Sciatic nerve (tissue), 2 donors: ENCODE data around the gene PHYH. TPM values are rescaled to one million over a fixed set of nuclear protein-coding genes. Genes with fewer than 3 reads are reported as not detected.
"Not testable (repeated sequence)": the region's sequence is repeated elsewhere in the genome, so short reads cannot be mapped to it uniquely, and the experiment has no call there.

Source experiments
- ATAC-seq: fragments of 200-7000 bp; cut with Tn5 transposase; one replicate; pipeline ENCODE4 v1.9.1; 2020; ENCODE audit warnings: mild to moderate bottlenecking, moderate library complexity
- DNase-seq: peaks from one replicate; pipeline ENCODE4 v3.0.0-alpha.2; 2020; ENCODE audit warnings: low spot score
- intact Hi-C: fragments of 100-400 bp; cut with DNase I; formaldehyde crosslinking; loops from one replicate; pipeline ENCODE4 v1.14.2; 2022
- total RNA-seq: library from RNA; stranded (reverse); fragmentation: NEBNext Ultra II Directional; extraction: Animal tissue kit (Norgen Biotek cat#: 25700); gene quantifications from one replicate; pipeline ENCODE4 v1.2.1, GENCODE V29; 2021
- donor health status: DM: no; HTN: no; CAD: no.
- donor health status: DM: no; HTN: no; CAD: no.

The PHYH gene
- 21.7 TPM for total RNA-seq

DNA sequence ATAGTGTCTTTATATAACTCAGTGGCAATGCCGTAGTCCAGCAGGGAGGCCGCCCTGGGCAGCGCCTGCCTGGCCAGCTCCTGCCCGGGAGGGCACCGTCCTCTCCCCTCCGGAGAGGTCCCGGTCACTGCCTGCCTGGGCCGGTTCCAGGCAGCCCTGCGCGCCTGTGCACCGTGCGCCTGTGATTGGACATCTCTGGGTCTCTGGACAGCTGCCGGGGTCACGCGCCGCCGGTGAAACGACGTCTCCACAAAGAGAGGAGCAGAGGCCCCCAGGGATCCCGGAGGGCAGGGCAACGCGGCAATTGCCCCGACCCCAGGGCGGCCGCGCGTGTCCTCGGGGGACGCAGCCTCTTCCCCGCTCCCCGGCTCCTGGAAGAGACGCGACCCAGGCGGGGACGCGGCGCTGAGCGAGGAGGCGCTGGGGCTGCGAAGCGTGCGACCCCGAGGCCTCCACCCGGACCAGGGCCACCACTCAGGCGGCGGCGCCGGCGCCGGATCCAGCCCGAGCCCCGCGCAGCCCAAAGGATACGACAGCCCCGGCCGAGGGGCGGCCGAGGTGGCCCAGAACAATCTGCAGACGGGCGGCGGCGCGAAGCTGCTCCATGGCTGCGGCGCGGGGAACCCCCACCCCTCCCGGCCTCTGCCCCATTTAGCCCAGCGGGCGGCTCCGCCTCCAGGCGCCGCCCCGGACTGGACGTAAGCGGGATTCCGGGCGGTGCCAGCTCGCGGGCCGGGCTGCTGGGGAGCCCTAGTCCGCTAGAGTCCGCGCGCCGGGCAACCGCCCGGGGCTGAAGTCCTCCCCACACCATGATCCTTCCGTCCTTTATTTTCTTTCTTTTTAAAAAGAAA lies at the start of gene PHYH:
Gene PHYH, minus strand, starts transcription at position 628 of the 851 bp plus-strand sequence. Its CDS starts 22 bp downstream, at position 606.
- peak; percentile 94 for DNase-seq

DNA sequence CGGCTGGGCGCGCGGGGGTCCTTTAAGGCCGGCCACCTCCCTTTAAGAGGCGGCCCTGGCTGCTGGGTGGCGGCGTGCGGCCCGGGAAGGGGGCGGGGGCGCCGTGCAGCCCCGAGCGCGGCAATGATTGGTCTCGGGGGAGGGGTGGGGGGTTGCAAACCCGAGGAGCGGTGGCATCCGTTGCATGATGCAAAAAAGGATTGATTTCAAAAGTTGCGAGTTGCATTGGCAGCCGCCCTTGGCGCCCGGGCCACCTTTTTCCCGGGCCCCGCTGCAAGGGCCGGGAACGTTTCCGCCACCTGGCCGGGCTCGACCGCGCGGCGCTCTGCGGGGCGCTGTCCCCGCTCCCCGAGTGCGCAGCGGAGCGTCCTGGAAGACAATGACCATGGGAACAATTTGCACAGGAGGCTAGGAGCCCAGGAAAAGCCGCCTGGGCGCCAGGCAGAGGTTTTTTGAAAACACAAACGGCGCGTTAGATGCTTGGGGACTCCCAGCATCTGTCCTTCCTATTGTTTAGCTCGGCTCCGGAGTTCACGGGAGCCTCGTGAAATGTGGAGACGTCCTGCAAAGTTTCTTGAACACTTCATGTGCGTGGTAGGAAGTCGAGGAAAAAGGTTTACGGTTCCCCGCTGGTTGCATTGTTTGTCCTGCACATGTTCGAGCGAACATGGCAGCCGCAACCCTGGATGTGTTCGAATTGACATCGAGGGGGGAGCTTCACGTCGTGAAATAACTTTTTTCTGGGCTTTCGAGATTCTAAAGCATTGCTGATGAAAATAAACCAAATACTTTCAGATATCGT lies 48.6 kb upstream of the PHYH start, which contains the start of gene SEPHS1:
Gene SEPHS1, minus strand, starts transcription at position 78 of the 802 bp plus-strand sequence. CDS start 3,343 bp downstream, outside the sequence.
- DNase-seq (peak; percentile 82), ATAC-seq (peak; percentile 67)
- intact Hi-C loops, result no loop called here

More for the DNA sequence above, at the start of gene PHYH:
- intact Hi-C loops, result no loop called here
- peak; percentile 94 for ATAC-seq

DNA sequence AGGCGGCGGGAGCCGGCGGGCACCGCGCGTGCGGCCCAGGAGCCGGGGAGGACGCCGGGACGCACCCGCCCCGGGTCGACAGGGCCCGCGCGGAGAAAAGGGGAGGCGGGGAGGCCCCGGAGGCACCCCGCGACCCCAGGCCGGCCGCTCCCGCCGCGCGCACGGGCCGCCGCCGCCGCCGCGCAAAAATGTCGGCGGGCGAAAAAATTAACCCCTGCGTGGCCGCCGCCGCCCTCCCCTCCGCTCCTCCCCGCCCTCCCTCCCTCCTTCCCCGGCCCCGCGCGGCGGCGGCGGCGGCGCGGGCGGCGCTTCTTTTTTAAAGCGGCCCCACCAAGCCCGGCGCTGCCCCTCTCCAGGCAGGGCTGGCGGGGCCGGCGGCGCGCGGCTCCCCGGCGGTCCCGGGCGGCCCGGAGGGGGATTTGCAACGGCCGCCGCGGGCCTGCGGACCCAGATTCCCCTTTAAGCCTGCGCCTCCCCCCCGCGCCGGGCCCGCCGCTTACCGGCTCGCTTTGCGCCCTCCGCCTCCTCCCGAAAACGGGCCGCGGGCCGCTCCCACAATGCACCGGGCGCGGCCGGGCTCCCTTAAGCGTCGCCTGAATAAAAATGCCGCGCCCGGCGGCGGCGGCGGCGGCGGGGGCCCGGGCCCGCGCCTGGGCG lies 47.8 kb upstream of the PHYH start:
- intact Hi-C loops, result no loop called here
- DNase-seq (peak; percentile 91), ATAC-seq (peak; percentile 80)

DNA sequence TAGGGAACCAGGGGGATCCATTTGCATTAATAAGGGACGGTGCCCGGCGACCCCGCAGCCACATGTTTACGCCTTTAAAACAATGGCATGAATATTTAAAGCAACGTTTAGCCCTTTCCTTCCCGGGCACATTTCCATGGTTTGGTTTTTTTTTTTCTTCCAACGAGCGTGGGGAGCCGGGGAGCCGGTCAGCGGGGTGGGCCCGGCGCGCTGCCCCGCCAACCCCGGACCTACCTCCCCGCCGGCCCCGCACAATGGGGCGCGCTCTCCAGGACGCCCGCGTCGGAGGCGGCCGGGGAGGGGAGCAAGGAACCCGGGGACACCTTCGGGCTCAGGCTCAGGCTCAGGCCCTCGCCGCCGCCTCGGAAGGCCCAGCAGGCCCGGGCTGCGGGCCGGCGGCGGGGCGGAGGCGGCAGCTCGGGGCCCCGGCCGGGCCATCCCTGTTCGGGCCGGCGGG lies 47.2 kb upstream of the PHYH start:
- ATAC-seq (peak; percentile 32), DNase-seq (no peak)
- intact Hi-C loops, result no loop called here

DNA sequence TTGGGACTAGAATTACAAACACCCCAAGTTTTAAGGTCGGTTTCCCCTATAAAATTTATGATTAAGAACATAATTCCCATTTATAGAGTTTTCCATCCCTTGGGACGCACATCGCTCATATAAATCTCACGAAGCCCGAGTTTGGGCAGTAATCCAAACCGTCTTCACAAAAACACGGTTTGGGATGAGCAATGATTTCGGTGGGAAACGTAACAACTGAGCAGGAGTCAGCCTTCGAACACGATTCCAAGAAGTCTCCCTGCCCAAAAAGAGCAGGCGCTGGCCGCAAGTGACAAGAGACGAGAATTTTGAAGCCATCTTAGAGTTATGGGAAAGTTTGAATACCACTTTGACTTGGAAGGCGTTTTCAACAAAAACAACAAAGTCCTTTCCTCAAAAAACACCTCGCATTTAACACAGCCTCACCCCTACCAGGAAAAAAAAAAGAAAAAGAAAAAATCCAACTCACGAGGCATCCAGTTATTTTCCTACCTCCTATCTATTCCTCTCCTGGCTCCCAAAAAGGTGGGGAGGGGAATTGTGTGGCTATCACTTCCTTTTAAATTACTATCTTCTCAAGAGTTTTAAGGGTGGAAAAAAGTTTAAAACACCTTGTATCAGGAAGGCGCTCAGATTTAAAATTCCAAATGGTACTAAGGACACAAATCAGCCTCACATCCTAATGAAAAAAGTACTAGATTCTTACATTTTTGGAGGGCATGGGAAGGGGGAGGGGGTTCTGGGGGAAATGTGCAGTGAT lies 46.6 kb upstream of the PHYH start:
- ATAC-seq, result peak; percentile 18
- no peak for DNase-seq
- intact Hi-C loops, result no loop called here

DNA sequence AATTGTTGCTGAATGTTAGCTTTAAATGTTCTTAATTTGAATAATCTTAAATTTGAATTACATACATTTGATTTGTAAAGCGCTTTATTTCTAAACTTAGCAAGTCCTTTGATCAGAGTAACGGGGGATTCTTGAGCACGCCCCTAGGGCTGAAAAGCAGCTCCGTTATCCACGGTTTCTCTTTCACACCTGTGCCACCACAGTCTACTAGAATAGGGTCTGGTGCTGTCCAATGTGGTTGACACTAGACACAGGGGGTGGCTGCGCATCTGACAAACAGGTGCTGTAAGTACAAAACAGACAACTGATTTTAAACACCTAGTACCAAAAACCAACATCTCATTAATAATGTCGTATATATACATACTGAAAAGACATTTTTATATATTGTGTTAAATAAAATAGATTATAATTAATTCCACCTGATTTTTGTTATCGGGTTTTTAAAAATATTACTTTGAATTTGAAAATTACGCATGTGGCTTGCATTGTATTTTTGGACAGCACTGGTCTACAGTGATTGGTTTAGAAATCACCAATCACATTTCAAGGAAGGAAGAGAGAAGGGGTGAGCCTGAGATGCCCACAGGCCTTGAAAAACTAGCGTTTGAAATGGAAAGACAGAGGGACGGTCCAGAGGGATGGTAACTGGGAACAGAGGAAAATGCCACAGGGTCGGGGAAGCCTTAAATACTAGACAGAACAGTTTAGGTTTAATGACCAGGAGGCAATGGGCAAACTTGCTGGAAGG lies 40.9 kb upstream of the PHYH start:
- DNase-seq (no peak), ATAC-seq (no peak)
- intact Hi-C loops, result no loop called here

DNA sequence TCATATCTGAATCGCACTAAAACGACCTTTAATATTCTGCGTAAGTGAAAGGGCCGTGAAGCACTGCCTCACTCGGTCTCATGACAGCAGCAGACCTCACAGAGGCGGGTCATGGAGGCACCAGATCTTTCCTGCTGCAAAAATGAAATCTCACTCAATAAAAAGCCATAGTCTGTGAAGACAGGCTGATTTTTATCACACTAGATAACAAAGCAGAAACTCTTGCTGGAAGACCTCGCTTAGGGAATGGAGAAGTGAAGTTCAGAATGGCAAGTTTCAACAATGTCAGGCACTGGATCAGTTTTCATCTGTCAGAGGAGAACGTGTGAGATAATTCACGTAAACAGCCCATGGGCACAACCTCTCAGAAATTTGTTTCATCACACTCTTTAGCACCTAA lies 40.2 kb upstream of the PHYH start:
- intact Hi-C loops, result no loop called here
- DNase-seq (no peak), ATAC-seq (no peak)

DNA sequence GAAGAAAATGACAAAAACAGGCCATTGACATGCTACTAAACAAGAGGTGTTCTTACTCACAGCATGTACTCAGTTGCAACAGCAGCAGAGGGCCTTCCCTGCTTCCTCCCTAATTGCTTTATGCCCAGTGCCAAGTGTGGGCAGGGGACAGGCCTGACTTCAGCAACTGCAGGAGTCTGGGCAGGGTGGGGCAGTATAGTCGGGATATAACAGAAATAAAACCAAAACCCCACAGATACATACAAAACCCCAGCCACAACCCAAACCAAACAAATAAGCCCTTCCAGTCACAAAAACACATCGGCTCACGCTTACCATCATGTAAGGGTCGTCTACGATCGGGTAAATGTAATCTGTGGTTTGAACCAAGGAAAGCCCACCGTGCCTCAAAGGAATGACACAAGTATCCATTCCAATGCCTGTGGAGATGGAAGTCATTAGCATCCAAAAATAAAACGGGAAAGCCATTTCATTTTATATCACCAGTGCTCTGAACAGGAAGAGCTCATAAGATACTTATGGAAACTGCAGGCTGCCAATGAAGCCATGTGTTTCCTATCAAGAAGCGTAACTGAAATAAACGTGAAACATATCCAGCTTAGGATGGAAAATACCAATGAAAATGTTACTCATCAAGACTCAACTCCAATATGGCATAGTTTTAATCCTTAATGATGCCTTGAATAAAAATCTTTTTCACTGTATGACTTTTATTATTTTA lies 38.7 kb upstream of the PHYH start:
- intact Hi-C loops, result no loop called here
- ATAC-seq (no peak), DNase-seq (no peak)

DNA sequence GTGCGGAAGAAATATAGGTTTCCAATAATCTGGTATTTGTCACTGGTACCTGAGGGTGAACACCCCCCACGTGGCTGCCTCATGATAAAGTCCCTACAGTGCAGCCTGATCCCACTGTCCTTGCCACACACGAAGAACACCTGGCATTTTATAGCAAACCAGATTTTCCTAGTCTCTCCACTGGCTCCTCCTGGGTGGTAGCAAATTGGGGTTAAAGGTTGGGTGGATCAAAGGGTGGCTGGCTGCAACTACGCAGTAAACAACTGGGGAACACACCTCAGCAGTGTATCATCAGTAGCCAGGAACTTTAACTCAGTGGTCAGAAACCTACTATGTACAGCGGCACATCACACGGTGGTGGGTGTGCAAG lies 37.9 kb upstream of the PHYH start:
- intact Hi-C loops, result no loop called here
- DNase-seq, result no peak
- ATAC-seq, result no peak

DNA sequence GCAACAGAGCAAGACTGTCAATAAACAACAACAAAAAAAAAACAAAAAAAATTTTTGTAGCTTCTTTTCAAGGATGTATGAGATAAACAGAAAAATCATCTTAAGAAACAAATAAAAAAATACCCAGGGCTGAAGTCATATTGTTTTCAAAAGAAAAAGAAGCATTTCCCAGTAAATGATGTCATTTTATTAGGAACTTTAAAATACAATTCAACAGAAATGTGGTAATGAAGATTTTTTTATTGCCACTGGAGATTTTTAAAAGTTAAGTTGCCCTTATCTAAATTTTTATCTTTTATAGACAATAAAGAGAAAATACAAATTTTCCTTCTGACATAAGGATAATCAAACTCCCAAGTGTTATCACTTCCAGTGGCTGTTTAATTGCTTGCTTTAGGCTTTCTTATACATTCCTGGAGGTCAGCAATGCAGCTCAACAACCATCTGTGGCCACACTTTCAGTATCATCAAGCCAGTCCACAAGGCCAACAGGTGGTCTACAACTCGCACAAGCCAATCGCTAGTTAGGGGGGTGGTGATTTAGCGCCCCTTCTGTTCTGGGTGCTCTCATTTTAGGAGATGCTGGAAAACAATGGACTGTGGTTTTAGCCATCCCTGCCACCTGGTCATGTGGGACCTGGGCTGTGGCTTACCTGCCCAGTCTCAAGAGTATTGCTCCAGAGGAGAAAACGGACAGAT lies 37.4 kb upstream of the PHYH start:
- DNase-seq (no peak), ATAC-seq (no peak)
- intact Hi-C loops, result no loop called here

DNA sequence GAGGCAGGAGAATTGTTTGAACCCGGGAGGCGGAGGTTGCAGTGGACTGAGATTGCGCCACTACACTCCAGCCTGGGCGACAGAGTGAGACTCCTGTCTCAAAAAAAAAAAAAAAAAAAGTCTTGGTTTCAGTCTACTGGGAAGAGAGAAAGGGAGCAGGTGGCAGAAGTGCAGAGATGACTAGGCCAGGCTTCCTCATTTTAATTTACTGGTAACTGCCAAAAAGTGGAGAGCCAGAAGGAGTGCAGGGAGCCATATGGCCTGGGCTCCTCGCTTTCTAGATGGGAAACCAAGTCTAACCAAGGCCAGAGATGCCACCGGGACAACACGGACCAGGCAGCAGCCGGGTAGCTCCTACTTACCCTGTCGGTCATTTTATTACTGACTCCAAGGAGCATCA lies 36.0 kb upstream of the PHYH start:
- intact Hi-C loops, result no loop called here
- ATAC-seq (no peak), DNase-seq (no peak)

DNA sequence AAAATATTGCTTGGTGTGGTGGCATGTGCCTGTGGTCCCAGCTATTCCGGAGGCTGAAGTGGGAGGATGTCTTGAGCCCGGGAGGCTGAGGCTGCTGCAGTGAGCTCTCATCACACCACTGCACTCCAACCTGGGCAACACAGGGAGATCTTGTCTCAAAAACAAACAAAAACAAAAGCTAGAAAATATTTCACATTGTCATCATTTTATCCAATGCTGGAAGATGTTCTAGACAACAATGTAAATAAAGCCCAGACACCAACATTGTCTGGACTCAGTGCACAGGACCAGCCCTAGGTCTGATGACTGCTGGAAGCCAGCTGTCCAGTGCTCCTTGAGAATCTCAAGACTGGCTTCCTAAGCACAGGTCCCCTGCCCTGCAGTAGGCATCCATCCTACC lies 34.7 kb upstream of the PHYH start:
- DNase-seq, result no peak
- intact Hi-C loops, result no loop called here
- ATAC-seq, result no peak

DNA sequence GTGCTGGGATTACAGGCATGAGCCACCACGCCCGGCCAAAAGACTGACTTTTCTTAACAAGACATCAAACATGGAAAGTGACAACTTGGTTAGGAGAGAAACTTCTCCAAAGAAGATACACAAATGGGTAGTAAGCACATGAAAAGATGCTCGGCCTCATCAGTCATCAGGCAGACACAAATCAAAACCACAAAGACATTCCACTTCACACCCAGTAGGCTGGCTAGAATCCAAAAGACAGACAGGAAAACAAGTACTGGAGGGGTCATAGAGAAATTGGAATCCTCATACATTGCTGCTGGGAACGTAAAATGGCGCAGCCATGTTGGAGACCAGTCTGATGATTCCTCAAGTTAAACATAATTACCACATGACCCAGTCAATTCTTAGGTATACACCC lies 31.8 kb upstream of the PHYH start:
- intact Hi-C loops, result no loop called here
- ATAC-seq (no peak), DNase-seq (no peak)

DNA sequence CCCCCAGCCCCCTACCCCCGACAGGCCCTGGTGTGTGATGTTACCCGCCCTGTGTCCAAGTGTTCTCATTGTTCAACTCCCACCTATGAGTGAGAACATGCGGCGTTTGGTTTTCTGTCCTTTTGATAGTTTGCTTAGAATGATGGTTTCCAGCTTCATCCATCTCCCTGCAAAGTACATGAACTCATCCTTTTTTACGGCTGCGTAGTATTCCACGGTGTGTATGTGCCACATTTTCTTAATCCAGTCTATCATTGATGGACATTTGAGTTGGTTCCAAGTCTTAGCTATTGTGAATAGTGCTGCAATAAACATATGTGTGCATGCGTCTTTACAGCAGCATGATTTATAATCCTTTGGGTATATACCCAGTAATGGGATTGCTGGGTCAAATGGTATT lies 31.1 kb upstream of the PHYH start:
- ATAC-seq, DNase-seq, intact Hi-C loops: not testable (repeated sequence)

DNA sequence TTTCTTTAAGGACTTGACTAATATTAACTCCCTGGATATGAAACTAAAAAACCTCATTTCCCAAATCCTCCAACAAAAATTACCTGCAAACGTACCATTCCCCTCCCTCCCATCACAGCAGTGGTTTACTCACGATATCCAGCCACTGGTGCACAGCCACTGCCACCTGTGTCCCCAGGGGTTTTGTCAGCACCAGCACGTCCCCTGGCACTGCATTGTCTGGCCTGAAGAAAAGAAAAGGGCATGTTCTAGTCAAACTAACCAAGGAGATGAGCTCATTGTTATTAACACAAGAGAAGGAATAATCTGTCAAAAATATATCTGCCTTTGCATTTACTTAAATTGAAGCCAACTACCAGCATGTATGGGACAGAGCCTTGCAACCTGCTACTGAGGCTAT lies 29.7 kb upstream of the PHYH start:
- DNase-seq (no peak), ATAC-seq (no peak)
- intact Hi-C loops, result no loop called here

DNA sequence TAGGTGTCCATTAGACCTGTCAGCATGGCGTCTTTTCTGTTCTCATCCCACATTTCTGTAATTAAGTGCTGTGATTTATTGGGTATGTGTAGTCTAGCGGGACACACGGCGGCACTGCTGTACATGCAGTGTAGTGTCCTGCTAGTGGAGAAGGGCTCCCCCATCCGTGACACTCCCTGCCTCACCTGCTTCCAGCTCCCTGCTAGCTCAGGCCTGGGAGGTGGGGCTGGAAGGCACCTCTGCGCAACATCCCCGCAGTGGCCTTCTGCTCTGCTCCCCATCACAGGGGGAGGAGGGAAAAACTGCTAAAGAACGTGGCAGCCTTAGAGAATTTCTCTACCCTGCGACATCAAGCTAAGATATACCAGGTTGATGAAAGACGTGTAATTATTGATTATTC lies 28.7 kb upstream of the PHYH start:
- ATAC-seq (no peak), DNase-seq (no peak)
- intact Hi-C loops, result no loop called here

DNA sequence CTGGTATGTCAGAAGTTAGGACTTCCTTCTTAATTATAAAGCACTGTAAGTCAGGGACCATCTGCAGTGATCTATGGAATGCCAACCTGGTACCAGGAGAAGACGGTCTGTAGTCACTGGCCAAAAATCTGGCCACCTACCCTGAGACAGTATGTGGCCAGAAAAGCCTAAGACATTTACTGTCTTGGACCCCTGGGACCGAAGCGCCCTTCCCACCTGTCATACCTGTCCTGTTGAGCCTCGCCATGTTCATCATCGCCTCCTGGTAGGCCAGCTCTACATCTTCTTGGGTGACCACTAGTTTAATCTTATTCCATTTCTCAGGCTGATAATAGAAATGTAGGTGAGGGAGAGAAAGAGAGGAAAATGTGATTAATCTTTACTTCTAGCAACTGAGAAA lies 28.3 kb upstream of the PHYH start:
- no peak for DNase-seq
- intact Hi-C loops, result no loop called here
- ATAC-seq, result no peak
